HG03159 (cell line): ENCODE data around the gene MAP6.

ENCODE experiments used
- ATAC-seq: cut with Tn5 transposase; IDR thresholded peaks from one replicate; pipeline ENCODE4 v1.9.1; 2021; ENCODE audit warnings: mild to moderate bottlenecking, moderate library complexity; ENCODE audit not compliant: unreplicated experiment

MAP6 gene

GRCh38 chr11:75571625-75572024 is 97.2 kb downstream of the MAP6 start:
- ATAC-seq, result no peak

- ATAC-seq, result no peak
These were observed 98.2 kb downstream of the MAP6 start for GRCh38 chr11:75570559-75571139.

- no peak for ATAC-seq
These were observed 100.1 kb downstream of the MAP6 start for GRCh38 chr11:75568616-75569219.

GRCh38 chr11:75567971-75568370 is 100.9 kb downstream of the MAP6 start:
- ATAC-seq, result no peak

GRCh38 chr11:75566763-75567279 is 102.0 kb downstream of the MAP6 start:
- ATAC-seq, result no peak

- no peak for ATAC-seq
These were observed 102.7 kb downstream of the MAP6 start for GRCh38 chr11:75565916-75566762.

GRCh38 chr11:75565221-75565814 is 103.5 kb downstream of the MAP6 start:
- ATAC-seq, result no peak

GRCh38 chr11:75563978-75564552 is 104.8 kb downstream of the MAP6 start:
- ATAC-seq, result no peak

GRCh38 chr11:75563501-75563977 is 105.3 kb downstream of the MAP6 start:
- ATAC-seq, result no peak

- no peak for ATAC-seq
These were observed 105.9 kb downstream of the MAP6 start for GRCh38 chr11:75562836-75563484.

- ATAC-seq, result peak; percentile 79
These were observed 106.6 kb downstream of the MAP6 start, which contains the start of gene SERPINH1 for GRCh38 chr11:75562048-75562835. Gene SERPINH1, plus strand, starts transcription at chr11:75562253. Its CDS starts 4,097 bp downstream, at chr11:75566350.

GRCh38 chr11:75561426-75562047 is 107.3 kb downstream of the MAP6 start:
- ATAC-seq, result peak; percentile 14

GRCh38 chr11:75560644-75561043 is 108.2 kb downstream of the MAP6 start:
- ATAC-seq, result no peak

GRCh38 chr11:75558939-75559843 is 109.6 kb downstream of the MAP6 start:
- no peak for ATAC-seq

GRCh38 chr11:75557666-75558494 is 111.0 kb downstream of the MAP6 start:
- ATAC-seq, result no peak

- no peak for ATAC-seq
These were observed 112.6 kb downstream of the MAP6 start for GRCh38 chr11:75556275-75556674.
